ENCODE data around the gene FADS6. TPM values are rescaled to one million over a fixed set of nuclear protein-coding genes. Genes with fewer than 3 reads are reported as not detected.
A peak's percentile ranks its signal among the peaks of the same experiment; 100 is the strongest.
"Not testable (repeated sequence)": the region's sequence is repeated elsewhere in the genome, so short reads cannot be mapped to it uniquely, and the experiment has no call there.

Gene FADS6
- polyA plus RNA-seq, 6 donors from 2014 or later, result not detected

GRCh38 chr17:74874615-74875037 is 18.8 kb downstream of the FADS6 start:
- Mint-ChIP-seq H3K36me3 (no peaks in the 10 kb centered on the region), H3K9me3 (no peaks in the 10 kb centered on the region), H3K27me3 (peaks cover 2 to 16% (median 12%) of the 10 kb centered on the region in 3 donors), H3K27ac (peak overlapping the region in 1 of 6 donors; percentile 9), H3K4me1 (peaks cover 19 to 21% (median 20%) of the 10 kb centered on the region in 3 donors), H3K4me3 (peak overlapping the region in 4 of 8 donors; percentile 12 to 90 (median 68))
- DNase-seq (no peak), ATAC-seq (ENCODE audit: low read depth in 2 of 2) (no peak)

DNA sequence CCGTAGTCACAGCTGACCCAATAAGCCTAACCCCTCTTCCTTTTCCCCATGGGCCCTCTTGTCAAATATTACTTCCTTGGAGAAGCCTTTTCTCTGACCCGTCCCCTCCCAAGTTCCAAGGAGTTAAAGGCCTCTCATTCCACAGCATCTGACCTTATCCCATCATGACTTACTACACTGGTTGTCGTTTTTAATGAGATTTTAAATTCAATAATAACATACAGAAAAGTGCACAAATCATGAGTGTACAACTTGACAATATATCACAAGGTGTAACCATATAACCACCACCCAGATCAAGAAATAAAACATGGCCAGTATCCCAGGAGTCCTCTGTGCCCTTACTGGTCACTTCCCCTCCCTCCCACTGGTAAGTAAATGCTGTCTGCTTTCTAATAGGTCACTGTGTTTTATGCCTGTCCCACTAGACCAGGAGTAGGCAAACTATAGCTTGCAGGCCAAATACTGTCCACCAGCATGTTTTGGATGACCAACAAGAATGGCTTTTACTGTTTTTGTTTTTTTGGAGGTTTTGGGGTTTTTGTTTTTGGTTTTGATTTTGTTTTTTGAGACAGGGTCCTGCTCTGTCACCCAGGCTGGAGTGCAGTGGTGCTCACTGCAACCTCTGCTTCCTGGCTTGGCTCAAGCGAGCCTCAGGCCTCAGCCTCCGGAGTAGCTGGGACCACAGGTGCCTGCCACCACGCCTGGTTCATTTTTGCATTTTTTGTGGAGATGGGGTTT is 19.4 kb downstream of the FADS6 start:
- peak overlapping the region; percentile 83 to 98 (median 96) for H3K4me3 Mint-ChIP-seq
- ATAC-seq (ENCODE audit: low read depth in 2 of 2), result no peak
- peaks cover 19 to 23% (median 21%) of the 10 kb centered on the region in 3 donors for H3K4me1 Mint-ChIP-seq
- H3K9me3 Mint-ChIP-seq, result no peaks in the 10 kb centered on the region
- no peaks in the 10 kb centered on the region for H3K36me3 Mint-ChIP-seq
- peaks cover 0 to 10% (median 7%) of the 10 kb centered on the region in 3 donors for H3K27me3 Mint-ChIP-seq
- peak overlapping the region; percentile 90 to 99 (median 97) for H3K27ac Mint-ChIP-seq
- DNase-seq, result no peak

DNA sequence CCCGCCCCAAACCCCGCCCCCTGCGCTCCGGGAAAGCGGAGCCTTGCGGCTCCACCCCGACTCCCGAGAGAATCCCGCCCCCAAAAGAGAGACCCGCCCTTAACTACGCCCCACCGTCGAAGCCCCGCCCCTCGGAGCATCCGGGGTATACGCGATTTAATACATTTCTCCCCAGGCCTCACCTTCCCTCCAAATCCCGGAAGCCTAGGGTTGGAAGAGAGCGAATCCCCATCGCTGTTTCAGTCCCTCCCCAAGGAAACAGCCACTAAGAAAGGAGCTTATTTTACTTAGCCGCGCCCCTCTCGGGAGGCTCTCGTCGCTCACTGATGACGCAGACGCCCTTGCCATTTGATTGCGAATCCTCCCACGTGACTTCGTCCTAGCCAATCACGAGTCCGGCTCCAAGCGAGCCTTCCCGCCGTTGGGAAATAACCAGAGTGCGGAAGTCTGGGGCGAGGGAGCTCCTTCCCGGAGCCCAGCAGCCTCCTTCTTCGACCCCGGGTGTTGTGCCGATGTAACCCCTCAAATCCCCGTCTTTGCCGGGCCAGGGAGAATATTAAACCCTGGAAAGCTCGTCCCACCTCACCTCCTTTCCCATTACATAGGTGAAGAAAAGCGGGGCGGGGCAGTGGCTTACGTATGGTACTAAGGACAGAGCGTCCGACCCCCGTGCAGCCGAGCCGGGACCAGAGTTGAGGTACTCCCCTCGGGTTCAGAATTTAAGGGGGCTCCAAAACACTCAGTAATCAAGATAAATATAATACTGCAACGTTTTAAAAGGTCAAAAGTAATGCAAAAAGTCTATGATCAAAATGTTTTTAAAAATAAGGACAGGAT is 20.2 kb downstream of the FADS6 start:
- H3K4me3 Mint-ChIP-seq, result peak overlapping the region; percentile 83 to 98 (median 96)
- peaks cover 0 to 7% (median 5%) of the 10 kb centered on the region in 3 donors for H3K27me3 Mint-ChIP-seq
- H3K27ac Mint-ChIP-seq, result peak overlapping the region; percentile 90 to 99 (median 97)
- H3K9me3 Mint-ChIP-seq, result no peaks in the 10 kb centered on the region
- ATAC-seq (ENCODE audit: low read depth in 2 of 2), result peak; percentile 92 to 93
- peaks cover 19 to 23% (median 21%) of the 10 kb centered on the region in 3 donors for H3K4me1 Mint-ChIP-seq
- peak; percentile 98 for DNase-seq
- H3K36me3 Mint-ChIP-seq, result no peaks in the 10 kb centered on the region

DNA sequence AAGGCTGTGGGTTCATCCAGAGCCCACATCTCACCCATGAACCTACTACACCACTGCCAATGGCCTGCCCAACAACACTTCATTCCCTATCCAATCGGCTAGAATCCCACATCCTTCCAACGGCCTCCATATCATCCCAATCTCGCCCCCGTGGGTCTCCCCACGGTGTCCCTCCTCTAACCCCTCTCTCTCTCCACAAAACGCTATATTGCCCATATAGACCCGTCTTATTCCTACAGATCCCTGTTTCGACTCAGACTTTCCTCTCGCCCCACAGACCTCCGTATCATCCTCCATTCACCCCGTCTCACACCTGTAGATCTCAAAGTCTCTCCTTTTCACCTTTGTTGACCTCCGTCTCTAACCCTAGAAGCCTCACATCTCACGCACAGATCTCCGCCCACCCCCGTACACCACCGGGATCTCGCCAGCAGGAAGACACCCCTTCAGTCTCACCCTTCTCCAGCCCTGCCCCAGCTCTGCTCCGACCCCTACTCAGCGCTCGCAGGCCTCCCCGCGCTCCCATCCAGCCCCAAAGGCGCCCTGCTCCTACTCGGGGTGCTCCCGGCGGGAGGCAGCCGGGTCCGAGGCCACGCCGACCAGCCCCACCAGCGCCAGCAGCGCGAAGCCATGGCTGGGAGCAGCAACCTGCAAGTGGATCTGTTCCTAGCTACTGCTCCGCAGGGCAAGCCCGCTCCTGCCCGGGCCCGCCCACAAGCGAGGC is 21.0 kb downstream of the FADS6 start, which contains the start of gene FDXR:
Gene FDXR (minus strand): TSS at position 682 of the 724 bp plus-strand sequence. CDS start 50 bp downstream, at position 632.
- Mint-ChIP-seq H3K9me3 (no peaks in the 10 kb centered on the region), H3K27me3 (peaks cover 0 to 5% (median 3%) of the 10 kb centered on the region in 3 donors), H3K27ac (peak within 1 kb of the TSS; percentile 90 to 99 (median 97)), H3K4me3 (peak within 1 kb of the TSS; percentile 83 to 98 (median 96)), H3K4me1 (peaks cover 19 to 23% (median 21%) of the 10 kb centered on the region in 3 donors), H3K36me3 (no peaks in the 10 kb centered on the region)
- DNase-seq (no peak), ATAC-seq (ENCODE audit: low read depth in 2 of 2) (peak; percentile 2)

DNA sequence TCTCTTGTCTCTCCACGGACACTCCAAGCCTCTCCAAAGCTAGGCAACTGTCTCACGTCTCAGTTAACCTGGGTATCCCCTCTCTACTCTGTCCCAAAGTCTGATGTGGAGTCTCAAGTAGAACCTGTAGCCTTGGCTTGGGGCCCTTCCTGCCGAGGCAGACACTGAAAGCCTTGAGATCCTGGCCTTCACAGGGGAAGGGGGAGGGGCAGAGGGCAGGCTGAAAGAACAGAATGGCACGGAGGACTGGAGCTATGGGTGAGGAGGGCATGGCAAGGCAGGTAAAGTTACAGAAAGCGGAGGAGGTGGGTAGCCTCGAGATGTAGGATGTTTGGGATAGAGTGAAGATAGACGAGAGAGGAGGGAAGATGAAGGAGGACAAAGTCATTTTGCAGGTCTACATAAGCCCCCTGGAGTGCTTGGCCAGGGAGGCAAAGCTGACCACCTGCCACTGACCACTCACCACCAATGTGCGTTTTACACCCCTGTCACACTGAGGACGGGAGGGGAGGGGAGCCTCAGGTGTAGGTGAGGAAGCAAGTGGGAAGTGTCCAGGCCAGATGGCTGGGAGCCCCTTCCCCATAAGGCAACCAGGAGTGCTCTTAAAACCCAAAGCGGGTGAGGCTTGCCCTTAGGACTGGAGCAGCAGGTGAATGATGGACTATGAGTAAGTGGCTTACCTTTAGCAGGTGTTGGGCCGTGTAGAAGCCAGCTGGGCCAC is 21.9 kb downstream of the FADS6 start:
- Mint-ChIP-seq H3K36me3 (no peaks in the 10 kb centered on the region), H3K4me3 (peak overlapping the region in 7 of 8 donors; percentile 71 to 96 (median 87)), H3K4me1 (peaks cover 19 to 23% (median 21%) of the 10 kb centered on the region in 3 donors), H3K27ac (peak overlapping the region in 2 of 6 donors; percentile 5 to 12), H3K27me3 (peaks cover 0 to 5% (median 0%) of the 10 kb centered on the region in 3 donors), H3K9me3 (no peaks in the 10 kb centered on the region)
- ATAC-seq (ENCODE audit: low read depth in 2 of 2) (no peak), DNase-seq (no peak)

DNA sequence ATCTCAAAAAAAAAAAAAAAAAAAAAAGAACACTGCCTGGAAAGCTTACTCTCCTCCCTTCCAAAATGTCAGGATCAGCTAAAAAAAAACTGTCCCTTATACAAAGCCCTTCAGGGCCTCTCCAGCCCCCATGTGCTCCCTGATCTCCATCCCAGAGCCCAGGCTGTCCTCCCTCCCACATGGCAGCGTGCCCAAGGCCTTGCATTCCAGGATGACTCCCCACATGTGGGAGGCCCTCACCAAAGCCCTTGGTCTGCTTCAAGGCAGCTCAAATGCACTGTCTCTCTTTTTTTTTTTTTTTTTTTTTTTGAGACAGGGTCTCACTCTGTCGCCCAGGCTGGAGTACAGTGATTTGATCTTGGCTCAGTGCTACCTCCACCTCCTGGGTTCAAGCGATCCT is 22.9 kb downstream of the FADS6 start:
- Mint-ChIP-seq H3K4me1 (peaks cover 20 to 23% (median 21%) of the 10 kb centered on the region in 3 donors), H3K9me3 (no peaks in the 10 kb centered on the region), H3K4me3 (no peak overlapping the region), H3K36me3 (no peaks in the 10 kb centered on the region), H3K27ac (peak overlapping the region in 1 of 6 donors; percentile 93), H3K27me3 (peaks cover 0 to 5% (median 0%) of the 10 kb centered on the region in 3 donors)
- DNase-seq (no peak), ATAC-seq (ENCODE audit: low read depth in 2 of 2) (no peak)

GRCh38 chr17:74870028-74870427 is 23.4 kb downstream of the FADS6 start:
- DNase-seq; H3K9me3 Mint-ChIP-seq; H3K27ac Mint-ChIP-seq; H3K36me3 Mint-ChIP-seq; ATAC-seq (ENCODE audit: low read depth in 2 of 2); H3K27me3 Mint-ChIP-seq; H3K4me3 Mint-ChIP-seq: not testable (repeated sequence)
- H3K4me1 Mint-ChIP-seq, result peaks cover 20 to 25% (median 22%) of the 10 kb centered on the region in 3 donors

DNA sequence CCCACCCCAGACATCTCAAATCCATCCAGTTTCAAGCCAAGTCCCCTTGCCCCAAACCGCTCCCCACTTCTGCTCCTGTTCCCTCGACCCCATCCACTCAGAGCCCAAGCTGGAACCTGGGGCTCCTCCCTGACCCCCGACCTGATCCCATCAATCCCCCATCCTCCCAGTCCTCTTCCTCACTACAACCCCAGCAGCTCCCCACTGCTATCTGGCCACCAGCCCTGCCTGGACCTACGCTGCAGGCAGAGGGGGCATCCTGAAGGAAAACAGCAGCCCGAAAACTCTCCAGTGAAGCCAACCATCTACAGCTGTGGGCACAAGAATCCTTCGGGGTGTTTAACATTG is 24.6 kb downstream of the FADS6 start:
- DNase-seq (no peak), ATAC-seq (ENCODE audit: low read depth in 2 of 2) (no peak)
- Mint-ChIP-seq H3K4me3 (peak overlapping the region in 1 of 8 donors; percentile 46), H3K27ac (peak overlapping the region in 1 of 6 donors; percentile 81), H3K9me3 (no peaks in the 10 kb centered on the region), H3K27me3 (peaks cover 0 to 5% (median 0%) of the 10 kb centered on the region in 3 donors), H3K4me1 (peaks cover 23 to 26% (median 25%) of the 10 kb centered on the region in 3 donors), H3K36me3 (no peaks in the 10 kb centered on the region)

GRCh38 chr17:74868251-74868907 is 25.1 kb downstream of the FADS6 start:
- peaks cover 0 to 10% (median 3%) of the 10 kb centered on the region in 3 donors for H3K27me3 Mint-ChIP-seq
- ATAC-seq (ENCODE audit: low read depth in 2 of 2) (no peak), DNase-seq (no peak)
- no peaks in the 10 kb centered on the region for H3K36me3 Mint-ChIP-seq
- peaks cover 19 to 24% (median 21%) of the 10 kb centered on the region in 3 donors for H3K4me1 Mint-ChIP-seq
- no peaks in the 10 kb centered on the region for H3K9me3 Mint-ChIP-seq
- peak overlapping the region in 1 of 8 donors; percentile 46 for H3K4me3 Mint-ChIP-seq
- peak overlapping the region in 1 of 6 donors; percentile 81 for H3K27ac Mint-ChIP-seq

DNA sequence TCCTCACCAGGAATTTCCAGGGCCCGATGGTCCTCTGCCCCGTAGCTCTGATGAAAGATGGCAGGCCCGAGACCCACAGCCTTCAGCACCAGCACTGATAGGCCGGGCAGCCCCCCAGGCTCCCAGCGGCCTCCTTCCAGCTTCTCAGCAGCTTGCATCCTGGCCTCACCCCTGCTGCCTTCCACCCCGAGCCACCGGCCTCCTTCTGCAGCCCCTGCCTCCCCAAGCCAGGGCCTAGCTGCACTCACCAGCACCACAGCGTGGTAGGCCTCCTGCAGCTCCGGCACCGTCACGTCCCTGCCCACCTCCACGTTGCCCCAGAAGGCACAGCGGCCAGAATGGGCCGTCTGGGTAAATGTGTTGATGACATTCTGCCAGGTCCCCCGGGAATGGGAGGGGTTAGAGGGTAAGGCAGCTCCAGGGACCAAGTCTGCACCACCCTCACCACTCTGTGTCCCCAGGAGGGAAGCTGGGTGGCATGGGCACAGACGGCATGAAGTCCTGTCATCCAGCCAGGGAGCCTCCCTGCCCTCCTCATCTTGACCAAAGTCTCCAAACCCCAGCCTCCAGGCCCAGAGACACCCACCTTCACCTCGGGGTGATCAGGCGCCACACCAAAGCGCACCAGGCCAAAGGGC is 27.1 kb downstream of the FADS6 start:
- peaks cover 0 to 25% (median 13%) of the 10 kb centered on the region in 3 donors for H3K27me3 Mint-ChIP-seq
- H3K4me3 Mint-ChIP-seq, result no peak overlapping the region
- no peak overlapping the region for H3K27ac Mint-ChIP-seq
- no peaks in the 10 kb centered on the region for H3K36me3 Mint-ChIP-seq
- no peaks in the 10 kb centered on the region for H3K9me3 Mint-ChIP-seq
- peaks cover 10 to 16% (median 16%) of the 10 kb centered on the region in 3 donors for H3K4me1 Mint-ChIP-seq
- no peak for DNase-seq
- no peak for ATAC-seq (ENCODE audit: low read depth in 2 of 2)

DNA sequence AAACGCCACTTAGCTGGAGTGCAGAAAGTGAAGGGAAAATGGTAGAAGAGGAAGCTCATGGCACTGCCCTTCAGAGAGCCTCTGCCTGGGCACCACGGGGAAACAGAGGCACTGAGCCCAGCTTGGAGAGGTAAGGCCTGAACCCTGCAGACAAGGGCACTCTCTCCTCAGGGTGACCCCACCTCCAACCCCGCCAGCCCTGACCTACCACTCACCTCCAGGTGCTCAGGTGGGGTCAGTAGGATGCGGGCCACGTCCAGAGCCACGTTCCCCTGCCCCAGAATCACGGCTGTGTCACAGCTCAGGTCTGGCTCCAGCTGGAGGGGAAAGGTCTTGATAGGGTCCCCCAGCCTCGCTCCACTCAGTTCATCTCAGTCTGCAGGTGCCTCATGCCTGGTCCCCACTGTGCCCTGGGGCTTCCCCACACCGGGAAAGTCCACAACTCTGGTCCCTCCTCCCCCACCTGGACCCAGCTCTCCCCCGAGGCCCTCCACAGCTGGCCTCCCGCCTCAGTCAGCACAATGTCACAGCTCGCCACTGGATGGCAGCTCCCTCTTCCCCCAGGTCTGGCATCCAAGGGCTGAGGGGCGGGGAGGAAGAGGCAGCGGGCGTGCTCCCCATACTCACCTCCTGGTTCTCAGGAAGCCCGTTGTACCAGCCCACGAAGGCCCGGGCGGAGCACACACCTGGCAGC is 27.8 kb downstream of the FADS6 start:
- no peak overlapping the region for H3K27ac Mint-ChIP-seq
- ATAC-seq (ENCODE audit: low read depth in 2 of 2), result no peak
- no peaks in the 10 kb centered on the region for H3K36me3 Mint-ChIP-seq
- peaks cover 3 to 29% (median 13%) of the 10 kb centered on the region in 3 donors for H3K27me3 Mint-ChIP-seq
- no peaks in the 10 kb centered on the region for H3K9me3 Mint-ChIP-seq
- no peak overlapping the region for H3K4me3 Mint-ChIP-seq
- DNase-seq, result no peak
- H3K4me1 Mint-ChIP-seq, result peaks cover 13 to 16% (median 14%) of the 10 kb centered on the region in 3 donors
